Urinary bladder (tissue), 4 donors: ENCODE results near the gene MT1G. TPM values are rescaled to one million over a fixed set of nuclear protein-coding genes. Genes with fewer than 3 reads are reported as not detected.
"Not testable (repeated sequence)": the region's sequence is repeated elsewhere in the genome, so short reads cannot be mapped to it uniquely, and the experiment has no call there.

Experiments used
- DNase-seq: peaks from one replicate; pipeline ENCODE4 v3.0.0-alpha.2; 2015; ENCODE audit errors: extremely low spot score
- H3K27ac ChIP-seq: one replicate; pipeline ENCODE4 v1.5.1; 2013; ENCODE audit warnings: low read depth, mild to moderate bottlenecking, moderate library complexity
- H3K36me3 ChIP-seq: one replicate; pipeline ENCODE4 v1.6.1; 2013; ENCODE audit warnings: mild to moderate bottlenecking, moderate library complexity; ENCODE audit not compliant: insufficient read depth
- H3K4me1 ChIP-seq: one replicate; pipeline ENCODE4 v1.6.1; 2013; ENCODE audit warnings: mild to moderate bottlenecking, moderate library complexity; ENCODE audit not compliant: insufficient read depth
- H3K4me3 ChIP-seq: one replicate; pipeline ENCODE4 v1.5.1; 2013; ENCODE audit warnings: low read depth, low read length
- WGBS: extraction: QIAGEN DNeasy Blood & Tissue Kit; methylation state at CpG from one replicate; pipeline ENCODE4 v1.1.7; 2013; 5-methylcytosine and 5-hydroxymethylcytosine counted together
- polyA plus RNA-seq: library from polyadenylated mRNA; stranded (reverse); fragments of 200-250 nt; gene quantifications from one replicate; pipeline ENCODE4 v1.2.3, GENCODE V29; 2013
- total RNA-seq: library from RNA; depleted of rRNA; stranded (reverse); fragments of >200 nt; gene quantifications from one replicate; pipeline ENCODE4 v1.2.3, GENCODE V29; 2014
- donor health status: healthy with polysubstance abuse.
- donor health status: healthy.

The MT1G gene
- total and polyA plus RNA-seq, 2 donors, result 55.5 TPM; not detected in 1

- no peaks in the 10 kb centered on the region for H3K4me1 ChIP-seq
- DNase-seq, result no peak
- 3% methylated on average over 61 of the region's 61 CpGs for WGBS
- H3K4me3 ChIP-seq, result peak within 1 kb of the TSS; percentile 44
- H3K27ac ChIP-seq, result peak within 1 kb of the TSS; percentile 79
- no peaks in the 10 kb centered on the region for H3K36me3 ChIP-seq
Observed at GRCh38 chr16:56632156-56632847, 35.6 kb downstream of the MT1G start, which contains the start of gene MT1M. TSS of gene MT1M (plus strand) at chr16:56632659. CDS start at chr16:56632732, 73 bp downstream.

GRCh38 chr16:56631832-56632155 is 36.1 kb downstream of the MT1G start:
- H3K4me3 ChIP-seq, result peak overlapping the region; percentile 44
- 37% methylated on average over 14 of the region's 14 CpGs for WGBS
- DNase-seq, result no peak
- peak overlapping the region; percentile 79 for H3K27ac ChIP-seq
- no peaks in the 10 kb centered on the region for H3K4me1 ChIP-seq
- no peaks in the 10 kb centered on the region for H3K36me3 ChIP-seq

GRCh38 chr16:56631197-56631596 is 36.7 kb downstream of the MT1G start:
- Histone ChIP-seq H3K36me3 (no peaks in the 10 kb centered on the region), H3K27ac (no peak overlapping the region), H3K4me3 (no peak overlapping the region), H3K4me1 (no peaks in the 10 kb centered on the region)
- no peak for DNase-seq
- WGBS, result 90% methylated on average over 10 of the region's 10 CpGs

GRCh38 chr16:56630134-56630533 is 37.7 kb downstream of the MT1G start:
- Histone ChIP-seq H3K27ac (no peak overlapping the region), H3K4me3 (no peak overlapping the region), H3K4me1 (no peaks in the 10 kb centered on the region), H3K36me3 (no peaks in the 10 kb centered on the region)
- WGBS, result 81% methylated on average over 3 of the region's 3 CpGs
- no peak for DNase-seq

GRCh38 chr16:56629531-56629930 is 38.3 kb downstream of the MT1G start:
- WGBS, result 71% methylated on average over 3 of the region's 3 CpGs
- no peak overlapping the region for H3K27ac ChIP-seq

GRCh38 chr16:56628486-56629350 is 39.1 kb downstream of the MT1G start:
- Histone ChIP-seq H3K36me3 (no peaks in the 10 kb centered on the region), H3K27ac (no peak overlapping the region), H3K4me3 (no peak overlapping the region), H3K4me1 (no peaks in the 10 kb centered on the region)
- 71% methylated on average over 9 of the region's 9 CpGs for WGBS
- DNase-seq, result no peak

More at GRCh38 chr16:56629531-56629930, 38.3 kb downstream of the MT1G start:
- Histone ChIP-seq H3K4me3 (no peak overlapping the region), H3K4me1 (no peaks in the 10 kb centered on the region), H3K36me3 (no peaks in the 10 kb centered on the region)
- DNase-seq, result no peak

GRCh38 chr16:56626685-56627084 is 41.2 kb downstream of the MT1G start:
- Histone ChIP-seq H3K36me3 (no peaks in the 10 kb centered on the region), H3K27ac (no peak overlapping the region), H3K4me1 (no peaks in the 10 kb centered on the region), H3K4me3 (peak overlapping the region; percentile 46)
- DNase-seq, result no peak
- 61% methylated on average over 7 of the region's 7 CpGs for WGBS

GRCh38 chr16:56625943-56626654 is 41.8 kb downstream of the MT1G start:
- no peak for DNase-seq
- Histone ChIP-seq H3K27ac (peak overlapping the region; percentile 82), H3K4me1 (no peaks in the 10 kb centered on the region), H3K4me3 (peak overlapping the region; percentile 46), H3K36me3 (no peaks in the 10 kb centered on the region)
- WGBS, result 29% methylated on average over 16 of the region's 16 CpGs

- H3K4me3 ChIP-seq, result peak within 1 kb of the TSS; percentile 46
- H3K4me1 ChIP-seq, result no peaks in the 10 kb centered on the region
- peak within 1 kb of the TSS; percentile 82 for H3K27ac ChIP-seq
- DNase-seq, result no peak
- 3% methylated on average over 62 of the region's 62 CpGs for WGBS
- no peaks in the 10 kb centered on the region for H3K36me3 ChIP-seq
Observed at GRCh38 chr16:56625140-56625942, 42.5 kb downstream of the MT1G start, which contains the start of gene MT1E. TSS of gene MT1E (plus strand) at chr16:56625781. CDS start at chr16:56625852, 71 bp downstream.

GRCh38 chr16:56623637-56624036 is 44.2 kb downstream of the MT1G start:
- Histone ChIP-seq H3K27ac (no peak overlapping the region), H3K4me3 (no peak overlapping the region), H3K36me3 (no peaks in the 10 kb centered on the region), H3K4me1 (no peaks in the 10 kb centered on the region)
- WGBS, result 97% methylated on average over 2 of the region's 2 CpGs
- no peak for DNase-seq

GRCh38 chr16:56623184-56623583 is 44.7 kb downstream of the MT1G start:
- not testable (repeated sequence) for H3K36me3 ChIP-seq, H3K4me1 ChIP-seq, H3K27ac ChIP-seq, H3K4me3 ChIP-seq, DNase-seq
- WGBS, result 95% methylated on average over 5 of the region's 5 CpGs

GRCh38 chr16:56621665-56622445 is 46.0 kb downstream of the MT1G start:
- not testable (repeated sequence) for H3K36me3 ChIP-seq, DNase-seq, H3K27ac ChIP-seq, H3K4me1 ChIP-seq, H3K4me3 ChIP-seq
- WGBS, result 72% methylated on average over 4 of the region's 4 CpGs
